ENCODE results near the gene DOCK1. TPM values are rescaled to one million over a fixed set of nuclear protein-coding genes. Genes with fewer than 3 reads are reported as not detected.

Gene DOCK1
- polyA plus RNA-seq, 1 of the 3 experiments (the other 2 are of a cell fraction), result 15.5 TPM

GRCh38 chr10:126892226-126893175 lies 12.7 kb upstream of the DOCK1 start:
- Histone ChIP-seq H3F3A (replicated peaks; ENCODE audit: insufficient read depth) (no peaks in the 10 kb centered on the region), H3K9me3 (no peaks in the 10 kb centered on the region), H4K20me1 (ENCODE audit: insufficient read depth) (no peaks in the 10 kb centered on the region), H3K4me2 (no peak overlapping the region), H2AFZ (ENCODE audit: low read depth) (no peak overlapping the region), H3K27me3 (ENCODE audit: insufficient read depth) (no peaks in the 10 kb centered on the region), H3K36me3 (replicated peaks in 1 of 2; ENCODE audit: control insufficient read depth in 1 of 2, insufficient read depth in 2 of 2, low read length in 1 of 2) (no peaks in the 10 kb centered on the region), H3K79me2 (ENCODE audit: insufficient read depth) (no peaks in the 10 kb centered on the region), H3K4me3 (ENCODE audit: low read depth in 2 of 2, low read length in 1 of 2) (no peak overlapping the region), H3K4me1 (ENCODE audit: control insufficient read depth in 1 of 2, insufficient read depth in 2 of 2, low read depth in 1 of 2, low read length in 1 of 2) (no peaks in the 10 kb centered on the region), H3K27ac (ENCODE audit: low read depth in 2 of 2, low read length in 1 of 2) (no peak overlapping the region), H3K9ac (no peak overlapping the region), H3K9me2 (no peaks in the 10 kb centered on the region)
- TF ChIP-seq MXI1 (IDR thresholded peaks at IDR 0.05; ENCODE audit: low read depth, low read length) (no peak), RAD21 (IDR thresholded peaks at IDR 0.05; ENCODE audit: low read length) (no peak), JUND (IDR thresholded peaks at IDR 0.05) (no peak), FOSL2 (IDR thresholded peaks at IDR 0.05; ENCODE audit: borderline replicate concordance, low read depth) (no peak)
- TF ChIP-seq, protein P1, sequence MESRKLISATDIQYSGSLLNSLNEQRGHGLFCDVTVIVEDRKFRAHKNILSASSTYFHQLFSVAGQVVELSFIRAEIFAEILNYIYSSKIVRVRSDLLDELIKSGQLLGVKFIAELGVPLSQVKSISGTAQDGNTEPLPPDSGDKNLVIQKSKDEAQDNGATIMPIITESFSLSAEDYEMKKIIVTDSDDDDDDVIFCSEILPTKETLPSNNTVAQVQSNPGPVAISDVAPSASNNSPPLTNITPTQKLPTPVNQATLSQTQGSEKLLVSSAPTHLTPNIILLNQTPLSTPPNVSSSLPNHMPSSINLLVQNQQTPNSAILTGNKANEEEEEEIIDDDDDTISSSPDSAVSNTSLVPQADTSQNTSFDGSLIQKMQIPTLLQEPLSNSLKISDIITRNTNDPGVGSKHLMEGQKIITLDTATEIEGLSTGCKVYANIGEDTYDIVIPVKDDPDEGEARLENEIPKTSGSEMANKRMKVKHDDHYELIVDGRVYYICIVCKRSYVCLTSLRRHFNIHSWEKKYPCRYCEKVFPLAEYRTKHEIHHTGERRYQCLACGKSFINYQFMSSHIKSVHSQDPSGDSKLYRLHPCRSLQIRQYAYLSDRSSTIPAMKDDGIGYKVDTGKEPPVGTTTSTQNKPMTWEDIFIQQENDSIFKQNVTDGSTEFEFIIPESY (IDR thresholded peaks at IDR 0.05; ENCODE audit: borderline replicate concordance, low read depth), result no peak
- ChIA-PET POLR2A (interaction anchor here (0.7 kb wide), 1 partner anchor 18 kb away, joined by 3 read pairs; no protein-coding TSS in a partner anchor), CTCF (no interaction called here)
- 40% methylated on average over 12 of the region's 16 CpGs for WGBS (ENCODE audit: low lambda C conversion rate)
- DNase-seq, result no peak

GRCh38 chr10:126893206-126893605 lies 12.0 kb upstream of the DOCK1 start:
- Histone ChIP-seq H3K9me2 (no peaks in the 10 kb centered on the region), H3K79me2 (ENCODE audit: insufficient read depth) (no peaks in the 10 kb centered on the region), H3K27me3 (ENCODE audit: insufficient read depth) (no peaks in the 10 kb centered on the region), H3F3A (replicated peaks; ENCODE audit: insufficient read depth) (no peaks in the 10 kb centered on the region), H3K4me1 (ENCODE audit: control insufficient read depth in 1 of 2, insufficient read depth in 2 of 2, low read depth in 1 of 2, low read length in 1 of 2) (no peaks in the 10 kb centered on the region), H3K4me3 (ENCODE audit: low read depth in 2 of 2, low read length in 1 of 2) (no peak overlapping the region), H3K9ac (no peak overlapping the region), H3K9me3 (no peaks in the 10 kb centered on the region), H2AFZ (ENCODE audit: low read depth) (no peak overlapping the region), H3K36me3 (replicated peaks in 1 of 2; ENCODE audit: control insufficient read depth in 1 of 2, insufficient read depth in 2 of 2, low read length in 1 of 2) (no peaks in the 10 kb centered on the region), H3K27ac (ENCODE audit: low read depth in 2 of 2, low read length in 1 of 2) (no peak overlapping the region), H4K20me1 (ENCODE audit: insufficient read depth) (no peaks in the 10 kb centered on the region), H3K4me2 (no peak overlapping the region)
- POLR2A ChIA-PET, result no interaction called here
- no peak for TF ChIP-seq FOXM1 (IDR thresholded peaks at IDR 0.05; ENCODE audit: low read depth)
- TF ChIP-seq EZH2phosphoT487 (IDR thresholded peaks at IDR 0.05; ENCODE audit: borderline replicate concordance, low read depth), result no peak
- TF ChIP-seq YY1 (IDR thresholded peaks at IDR 0.05; ENCODE audit: low read depth), result no peak
- 74% methylated on average over 6 of the region's 9 CpGs for WGBS (ENCODE audit: low lambda C conversion rate)
- CTCF ChIA-PET, result no interaction called here
- no peak for DNase-seq

DNA sequence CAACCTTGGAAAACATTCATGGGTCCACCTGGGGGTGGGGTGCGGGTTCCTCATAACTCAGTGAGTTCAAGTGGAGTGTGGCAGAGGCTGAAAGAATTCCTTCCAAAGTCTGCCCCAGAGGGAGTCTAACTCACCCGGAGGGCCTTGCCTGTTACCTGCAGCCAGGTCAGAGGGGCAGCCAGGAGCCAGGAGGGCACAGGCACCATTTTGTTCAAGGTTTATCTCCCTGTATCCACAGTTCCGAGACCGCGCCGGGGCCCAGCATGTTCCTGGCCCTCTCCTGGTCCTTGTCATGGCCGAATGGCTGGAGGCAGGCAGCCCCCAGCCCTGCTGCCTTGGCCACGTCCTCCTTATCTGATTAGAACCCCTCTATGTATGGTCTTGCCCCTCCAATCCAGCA lies 11.4 kb upstream of the DOCK1 start:
- Histone ChIP-seq H3K9me3 (no peaks in the 10 kb centered on the region), H3K36me3 (replicated peaks in 1 of 2; ENCODE audit: control insufficient read depth in 1 of 2, insufficient read depth in 2 of 2, low read length in 1 of 2) (no peaks in the 10 kb centered on the region), H4K20me1 (ENCODE audit: insufficient read depth) (no peaks in the 10 kb centered on the region), H3K4me3 (ENCODE audit: low read depth in 2 of 2, low read length in 1 of 2) (no peak overlapping the region), H3K4me1 (ENCODE audit: control insufficient read depth in 1 of 2, insufficient read depth in 2 of 2, low read depth in 1 of 2, low read length in 1 of 2) (no peaks in the 10 kb centered on the region), H3K27me3 (ENCODE audit: insufficient read depth) (no peaks in the 10 kb centered on the region), H3K4me2 (no peak overlapping the region), H3F3A (replicated peaks; ENCODE audit: insufficient read depth) (no peaks in the 10 kb centered on the region), H3K27ac (ENCODE audit: low read depth in 2 of 2, low read length in 1 of 2) (no peak overlapping the region), H3K79me2 (ENCODE audit: insufficient read depth) (no peaks in the 10 kb centered on the region), H3K9ac (no peak overlapping the region), H2AFZ (ENCODE audit: low read depth) (no peak overlapping the region), H3K9me2 (no peaks in the 10 kb centered on the region)
- ChIA-PET POLR2A (no interaction called here), CTCF (no interaction called here)
- DNase-seq, result no peak
- 70% methylated on average over 8 of the region's 8 CpGs for WGBS (ENCODE audit: low lambda C conversion rate)
- no peak for TF ChIP-seq GATA2 (CRISPR knock-in tag; IDR thresholded peaks at IDR 0.05)
- TF ChIP-seq, protein P2, sequence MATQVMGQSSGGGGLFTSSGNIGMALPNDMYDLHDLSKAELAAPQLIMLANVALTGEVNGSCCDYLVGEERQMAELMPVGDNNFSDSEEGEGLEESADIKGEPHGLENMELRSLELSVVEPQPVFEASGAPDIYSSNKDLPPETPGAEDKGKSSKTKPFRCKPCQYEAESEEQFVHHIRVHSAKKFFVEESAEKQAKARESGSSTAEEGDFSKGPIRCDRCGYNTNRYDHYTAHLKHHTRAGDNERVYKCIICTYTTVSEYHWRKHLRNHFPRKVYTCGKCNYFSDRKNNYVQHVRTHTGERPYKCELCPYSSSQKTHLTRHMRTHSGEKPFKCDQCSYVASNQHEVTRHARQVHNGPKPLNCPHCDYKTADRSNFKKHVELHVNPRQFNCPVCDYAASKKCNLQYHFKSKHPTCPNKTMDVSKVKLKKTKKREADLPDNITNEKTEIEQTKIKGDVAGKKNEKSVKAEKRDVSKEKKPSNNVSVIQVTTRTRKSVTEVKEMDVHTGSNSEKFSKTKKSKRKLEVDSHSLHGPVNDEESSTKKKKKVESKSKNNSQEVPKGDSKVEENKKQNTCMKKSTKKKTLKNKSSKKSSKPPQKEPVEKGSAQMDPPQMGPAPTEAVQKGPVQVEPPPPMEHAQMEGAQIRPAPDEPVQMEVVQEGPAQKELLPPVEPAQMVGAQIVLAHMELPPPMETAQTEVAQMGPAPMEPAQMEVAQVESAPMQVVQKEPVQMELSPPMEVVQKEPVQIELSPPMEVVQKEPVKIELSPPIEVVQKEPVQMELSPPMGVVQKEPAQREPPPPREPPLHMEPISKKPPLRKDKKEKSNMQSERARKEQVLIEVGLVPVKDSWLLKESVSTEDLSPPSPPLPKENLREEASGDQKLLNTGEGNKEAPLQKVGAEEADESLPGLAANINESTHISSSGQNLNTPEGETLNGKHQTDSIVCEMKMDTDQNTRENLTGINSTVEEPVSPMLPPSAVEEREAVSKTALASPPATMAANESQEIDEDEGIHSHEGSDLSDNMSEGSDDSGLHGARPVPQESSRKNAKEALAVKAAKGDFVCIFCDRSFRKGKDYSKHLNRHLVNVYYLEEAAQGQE (IDR thresholded peaks at IDR 0.05; ENCODE audit: low read depth, low read length), result no peak
- TF ChIP-seq, protein P3, sequence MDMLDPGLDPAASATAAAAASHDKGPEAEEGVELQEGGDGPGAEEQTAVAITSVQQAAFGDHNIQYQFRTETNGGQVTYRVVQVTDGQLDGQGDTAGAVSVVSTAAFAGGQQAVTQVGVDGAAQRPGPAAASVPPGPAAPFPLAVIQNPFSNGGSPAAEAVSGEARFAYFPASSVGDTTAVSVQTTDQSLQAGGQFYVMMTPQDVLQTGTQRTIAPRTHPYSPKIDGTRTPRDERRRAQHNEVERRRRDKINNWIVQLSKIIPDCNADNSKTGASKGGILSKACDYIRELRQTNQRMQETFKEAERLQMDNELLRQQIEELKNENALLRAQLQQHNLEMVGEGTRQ (IDR thresholded peaks at IDR 0.05; ENCODE audit: borderline replicate concordance, low read depth, low read length), result no peak
- TF ChIP-seq FOXJ3 (CRISPR knock-in tag; IDR thresholded peaks at IDR 0.05), result no peak
- TF ChIP-seq RXRA (IDR thresholded peaks at IDR 0.05; ENCODE audit: borderline replicate concordance, low read depth), result no peak
- TF ChIP-seq, protein P4, sequence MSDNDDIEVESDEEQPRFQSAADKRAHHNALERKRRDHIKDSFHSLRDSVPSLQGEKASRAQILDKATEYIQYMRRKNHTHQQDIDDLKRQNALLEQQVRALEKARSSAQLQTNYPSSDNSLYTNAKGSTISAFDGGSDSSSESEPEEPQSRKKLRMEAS (IDR thresholded peaks at IDR 0.05; ENCODE audit: low read depth), result no peak
- no peak for TF ChIP-seq ELF1 (IDR thresholded peaks at IDR 0.05)

All from SK-N-SH (cell line).